Rectal smooth muscle tissue (tissue), 1 donor: Measurements from ENCODE around the gene RNF5.
"Not testable (repeated sequence)": the region's sequence is repeated elsewhere in the genome, so short reads cannot be mapped to it uniquely, and the experiment has no call there.

Experiments
- H3K27ac ChIP-seq: one replicate; pipeline ENCODE4 v1.7.0; 2013; ENCODE audit warnings: low read depth, low read length, inconsistent platforms
- H3K27me3 ChIP-seq: one replicate; pipeline ENCODE4 v1.7.0; 2013; ENCODE audit warnings: low read length; ENCODE audit not compliant: control insufficient read depth, insufficient read depth
- H3K36me3 ChIP-seq: one replicate; pipeline ENCODE4 v1.7.0; 2013; ENCODE audit warnings: low read length; ENCODE audit not compliant: control insufficient read depth, insufficient read depth
- H3K4me1 ChIP-seq: one replicate; pipeline ENCODE4 v1.7.0; 2013; ENCODE audit warnings: low read length; ENCODE audit not compliant: control insufficient read depth, insufficient read depth
- H3K4me3 ChIP-seq: one replicate; pipeline ENCODE4 v1.7.0; 2013; ENCODE audit warnings: low read length
- H3K9ac ChIP-seq: one replicate; pipeline ENCODE4 v1.7.0; 2013; ENCODE audit warnings: low read length

Gene RNF5

GRCh38 chr6:32177788-32178546, at the start of gene RNF5:
TSS of gene RNF5 (plus strand) at chr6:32178405. CDS start at chr6:32178512, 107 bp downstream.
- H3K27me3 ChIP-seq: no peaks in the 10 kb centered on the region
- peaks cover 27% of the 10 kb centered on the region for H3K4me1 ChIP-seq
- H3K4me3 ChIP-seq: peak within 1 kb of the TSS; percentile 91
- H3K36me3 ChIP-seq: peaks cover 13% of the 10 kb centered on the region
- peak within 1 kb of the TSS; percentile 99 for H3K27ac ChIP-seq
- peak within 1 kb of the TSS; percentile 76 for H3K9ac ChIP-seq

GRCh38 chr6:32128751-32129296, 49.4 kb upstream of the RNF5 start:
- H3K27ac ChIP-seq: peak overlapping the region; percentile 4
- H3K27me3 ChIP-seq: no peaks in the 10 kb centered on the region
- H3K9ac ChIP-seq: no peak overlapping the region
- peak overlapping the region; percentile 81 for H3K4me3 ChIP-seq
- peaks cover 8% of the 10 kb centered on the region for H3K36me3 ChIP-seq
- peaks cover 14% of the 10 kb centered on the region for H3K4me1 ChIP-seq

- H3K36me3 ChIP-seq: peaks cover 8% of the 10 kb centered on the region
- peak overlapping the region; percentile 81 for H3K4me3 ChIP-seq
- no peaks in the 10 kb centered on the region for H3K27me3 ChIP-seq
- peak overlapping the region; percentile 27 for H3K9ac ChIP-seq
- H3K4me1 ChIP-seq: peaks cover 14% of the 10 kb centered on the region
- H3K27ac ChIP-seq: peak overlapping the region; percentile 95
These were observed 48.7 kb upstream of the RNF5 start for GRCh38 chr6:32129297-32130088.

- H3K4me1 ChIP-seq: peaks cover 14% of the 10 kb centered on the region
- H3K9ac ChIP-seq: no peak overlapping the region
- H3K36me3 ChIP-seq: peaks cover 3% of the 10 kb centered on the region
These were observed 46.7 kb upstream of the RNF5 start for GRCh38 chr6:32131439-32131948.

GRCh38 chr6:32132110-32132509, 46.1 kb upstream of the RNF5 start:
- H3K4me1 ChIP-seq: peaks cover 14% of the 10 kb centered on the region
- no peak overlapping the region for H3K9ac ChIP-seq
- H3K36me3 ChIP-seq: no peaks in the 10 kb centered on the region
- H3K27me3 ChIP-seq: no peaks in the 10 kb centered on the region
- no peak overlapping the region for H3K4me3 ChIP-seq
- no peak overlapping the region for H3K27ac ChIP-seq

More at GRCh38 chr6:32131439-32131948, 46.7 kb upstream of the RNF5 start:
- Histone ChIP-seq H3K27ac (no peak overlapping the region), H3K27me3 (no peaks in the 10 kb centered on the region), H3K4me3 (no peak overlapping the region)

- Histone ChIP-seq H3K36me3 (no peaks in the 10 kb centered on the region), H3K4me3 (no peak overlapping the region), H3K9ac (no peak overlapping the region), H3K27ac (no peak overlapping the region), H3K27me3 (no peaks in the 10 kb centered on the region), H3K4me1 (peaks cover 10% of the 10 kb centered on the region)
These were observed 44.4 kb upstream of the RNF5 start for GRCh38 chr6:32133786-32134185.

GRCh38 chr6:32137454-32137853, 40.8 kb upstream of the RNF5 start:
- no peaks in the 10 kb centered on the region for H3K36me3 ChIP-seq
- no peaks in the 10 kb centered on the region for H3K4me1 ChIP-seq
- H3K27ac ChIP-seq: no peak overlapping the region
- H3K4me3 ChIP-seq: no peak overlapping the region
- H3K9ac ChIP-seq: no peak overlapping the region
- H3K27me3 ChIP-seq: no peaks in the 10 kb centered on the region

GRCh38 chr6:32139590-32139989, 38.6 kb upstream of the RNF5 start:
- no peaks in the 10 kb centered on the region for H3K36me3 ChIP-seq
- H3K27me3 ChIP-seq: no peaks in the 10 kb centered on the region
- H3K4me1 ChIP-seq: no peaks in the 10 kb centered on the region
- H3K27ac ChIP-seq: no peak overlapping the region
- H3K9ac ChIP-seq: no peak overlapping the region
- no peak overlapping the region for H3K4me3 ChIP-seq

- Histone ChIP-seq H3K4me1 (no peaks in the 10 kb centered on the region), H3K9ac (no peak overlapping the region), H3K27me3 (no peaks in the 10 kb centered on the region), H3K4me3 (no peak overlapping the region), H3K36me3 (no peaks in the 10 kb centered on the region), H3K27ac (no peak overlapping the region)
These were observed 37.7 kb upstream of the RNF5 start for GRCh38 chr6:32140420-32141046.

GRCh38 chr6:32144238-32144637, 34.0 kb upstream of the RNF5 start:
- not testable (repeated sequence) for H3K36me3 ChIP-seq, H3K27ac ChIP-seq, H3K4me3 ChIP-seq, H3K4me1 ChIP-seq, H3K27me3 ChIP-seq, H3K9ac ChIP-seq

- no peak overlapping the region for H3K9ac ChIP-seq
- H3K4me3 ChIP-seq: no peak overlapping the region
- H3K27ac ChIP-seq: no peak overlapping the region
- peaks cover 6% of the 10 kb centered on the region for H3K4me1 ChIP-seq
- peaks cover 2% of the 10 kb centered on the region for H3K36me3 ChIP-seq
- H3K27me3 ChIP-seq: peaks cover 2% of the 10 kb centered on the region
These were observed 31.9 kb upstream of the RNF5 start for GRCh38 chr6:32146287-32146686.

GRCh38 chr6:32146687-32147086, 31.5 kb upstream of the RNF5 start:
- Histone ChIP-seq H3K4me3 (no peak overlapping the region), H3K27ac (no peak overlapping the region), H3K9ac (no peak overlapping the region), H3K27me3 (peaks cover 2% of the 10 kb centered on the region), H3K4me1 (peaks cover 8% of the 10 kb centered on the region), H3K36me3 (peaks cover 2% of the 10 kb centered on the region)
